Activated naive CD4-positive, alpha-beta T cell treated with anti-CD3 and anti-CD28 coated beads, Interleukin-2, amount 50 U/mL, for 16 hours (primary cell): ENCODE measurements around the gene SLC6A18.

ENCODE experiments used
- DNase-seq: peaks from one replicate; pipeline ENCODE4 v3.0.0-alpha.2; 2020

Gene SLC6A18

DNA sequence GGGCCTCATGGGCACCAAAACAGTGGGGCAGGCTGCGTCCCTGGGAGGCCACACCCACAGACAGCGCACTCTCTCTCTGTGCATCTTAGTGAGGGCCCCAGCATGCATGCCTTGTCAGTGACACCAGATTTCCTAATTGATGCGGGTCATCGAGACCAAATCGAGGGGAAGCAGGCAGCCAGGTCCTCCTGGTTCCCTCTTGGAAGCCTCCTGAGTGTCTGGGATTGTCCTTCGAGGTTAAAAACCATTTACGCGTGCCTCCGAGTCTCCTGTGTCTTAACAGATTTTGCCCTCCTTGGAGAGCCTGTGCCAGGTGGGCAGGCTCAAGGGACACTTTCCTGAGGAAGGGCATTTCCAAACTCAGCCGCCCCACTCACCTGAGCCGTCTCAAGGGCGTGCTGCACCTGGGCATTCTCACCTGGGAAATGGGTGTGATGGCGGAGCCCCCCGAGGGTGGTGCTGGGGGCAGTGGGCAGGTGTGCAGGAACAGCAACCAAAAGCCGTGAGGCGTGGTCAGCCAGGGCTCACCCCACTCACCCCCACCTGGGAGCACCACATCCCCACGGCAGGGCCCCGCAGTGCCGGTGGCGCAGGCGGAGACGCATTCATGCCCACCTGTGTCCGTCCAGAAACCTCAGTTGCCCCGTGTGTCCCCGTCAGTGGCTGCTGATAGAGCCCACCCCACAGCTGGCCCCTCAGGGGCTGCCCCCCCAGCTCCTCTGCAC lies 21.1 kb upstream of the SLC6A18 start:
- no peak for DNase-seq

DNA sequence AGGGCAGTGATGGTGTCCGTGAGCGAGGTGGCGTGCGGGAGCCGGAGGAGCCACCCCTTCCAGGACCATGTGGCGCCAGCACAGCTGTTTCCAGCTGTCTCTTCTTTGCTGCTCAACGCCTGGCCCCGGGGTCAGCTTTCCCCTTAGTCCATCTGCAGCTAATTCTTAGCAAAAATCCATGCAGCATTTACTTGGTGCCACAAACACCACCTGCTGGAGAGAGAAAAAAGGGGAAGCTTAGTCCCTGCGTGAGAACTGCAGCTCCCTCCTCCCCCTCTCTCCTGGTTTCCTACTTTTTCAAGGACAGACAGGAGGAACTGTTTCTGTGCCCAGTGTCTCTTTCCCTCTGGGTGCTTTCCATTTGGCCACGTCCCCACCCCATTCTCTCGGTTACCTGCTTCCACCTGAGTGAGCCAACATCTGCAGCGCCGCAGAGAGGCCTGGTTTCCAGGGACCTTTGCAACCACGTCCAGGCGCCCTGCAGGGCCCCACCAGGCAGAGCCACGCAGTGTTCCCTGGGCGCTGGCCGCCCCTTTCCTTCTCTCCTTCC lies 20.4 kb upstream of the SLC6A18 start:
- DNase-seq, result no peak

DNA sequence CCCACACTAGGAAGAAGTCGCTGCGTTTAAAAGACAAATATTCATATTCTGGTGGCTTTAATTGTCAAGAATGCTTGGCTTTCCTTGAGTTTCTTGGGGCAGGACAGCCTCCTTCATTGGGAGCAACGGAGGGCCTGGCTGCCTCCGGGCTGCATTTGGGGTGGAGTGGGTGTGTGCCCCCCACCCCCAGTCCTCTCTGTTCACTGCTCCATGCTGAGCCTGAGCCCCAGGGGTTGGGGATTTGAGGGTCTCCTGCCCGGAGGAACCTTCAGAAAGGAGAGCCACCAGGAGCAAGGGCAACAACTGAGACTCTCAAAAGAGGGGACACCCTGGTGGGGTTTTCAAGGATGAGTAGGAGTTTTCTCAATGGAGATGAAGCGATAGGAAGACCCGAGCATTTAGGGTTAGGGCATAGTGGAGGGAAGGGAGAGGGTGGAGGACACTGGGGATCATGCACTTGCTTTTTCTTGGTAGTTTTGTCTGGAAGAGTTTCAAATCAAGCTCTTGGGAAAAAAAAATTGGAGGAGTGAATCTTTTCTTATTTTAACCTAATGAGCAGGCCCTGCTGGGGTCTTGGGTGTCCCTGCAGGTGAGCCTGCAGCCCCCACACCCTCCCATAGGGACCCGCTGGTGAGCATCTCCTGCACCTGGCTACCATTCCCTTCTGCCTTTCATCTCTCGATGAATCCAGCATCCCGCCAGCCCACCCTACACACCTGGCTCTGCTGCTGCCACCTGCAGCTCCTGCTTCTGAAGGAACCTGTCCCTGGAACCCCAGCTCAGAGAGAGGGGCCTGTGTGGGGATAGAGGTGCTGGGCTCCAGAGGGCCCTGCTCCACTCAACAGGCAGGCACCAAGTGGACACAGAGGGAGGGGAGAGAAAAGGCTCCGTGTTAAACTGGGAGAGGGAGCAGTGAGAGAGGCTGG lies 19.7 kb upstream of the SLC6A18 start:
- DNase-seq, result no peak

DNA sequence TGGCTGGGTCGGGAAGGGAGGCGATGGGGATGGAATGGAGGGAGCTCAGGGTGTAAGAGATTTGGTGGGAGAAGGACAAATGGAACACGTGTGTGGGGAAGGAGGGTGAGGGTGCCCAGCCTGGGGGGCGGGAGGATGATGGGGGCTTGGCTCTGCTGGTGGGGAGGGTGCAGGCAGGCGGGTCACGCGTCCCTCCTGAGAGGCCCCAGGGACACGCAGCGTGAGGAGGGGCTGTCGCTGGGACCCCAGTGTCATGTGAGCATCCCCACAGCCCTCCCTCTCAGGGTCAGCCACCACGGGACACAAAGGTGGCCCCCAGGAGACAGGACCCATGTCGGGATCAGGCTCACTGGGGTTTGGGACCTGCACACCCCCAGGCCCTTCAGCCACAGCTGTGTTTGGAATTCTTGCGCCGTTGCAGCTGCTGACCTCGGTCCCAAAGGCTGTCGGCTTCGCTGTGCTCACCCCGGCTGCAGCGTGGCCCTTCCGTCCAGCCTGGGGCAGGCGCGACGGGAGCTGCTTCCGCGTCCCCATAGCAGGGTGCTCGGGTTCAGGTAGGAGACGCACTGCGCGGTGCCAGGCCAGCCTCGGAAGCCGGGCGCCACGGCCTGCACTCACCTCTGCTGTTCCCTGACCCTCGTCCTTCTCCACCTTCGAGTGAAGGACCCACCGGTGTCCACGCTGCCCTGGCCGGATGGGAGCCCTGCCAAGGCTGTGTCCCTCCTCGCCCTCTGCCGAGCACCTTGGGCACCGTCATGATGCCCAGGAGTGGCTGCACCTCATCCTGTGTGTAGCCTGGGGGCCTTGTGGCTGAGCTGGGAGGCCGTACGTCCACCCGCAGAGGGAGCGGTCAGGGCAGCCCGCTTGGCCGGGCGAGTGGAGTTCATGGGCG lies 18.4 kb upstream of the SLC6A18 start:
- DNase-seq, result no peak

DNA sequence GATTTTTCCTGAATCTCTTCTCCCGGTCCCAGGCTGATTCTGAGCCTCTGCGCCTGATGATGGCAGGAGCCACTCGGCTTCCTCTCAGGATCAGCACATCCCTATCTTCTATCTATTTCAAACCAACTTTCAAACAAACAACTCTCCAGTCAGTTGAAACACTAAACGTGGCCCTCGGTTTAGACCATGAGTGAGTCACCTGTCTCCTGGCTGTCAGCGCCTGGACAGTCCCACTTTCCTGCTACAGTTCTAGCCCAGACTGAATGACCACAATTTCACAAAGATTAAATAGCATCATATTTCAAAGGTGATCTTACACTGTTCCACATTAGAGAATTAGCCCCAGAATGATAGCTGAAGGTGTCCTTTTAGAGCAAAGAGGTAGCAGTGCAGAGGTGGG lies 17.6 kb upstream of the SLC6A18 start:
- no peak for DNase-seq

DNA sequence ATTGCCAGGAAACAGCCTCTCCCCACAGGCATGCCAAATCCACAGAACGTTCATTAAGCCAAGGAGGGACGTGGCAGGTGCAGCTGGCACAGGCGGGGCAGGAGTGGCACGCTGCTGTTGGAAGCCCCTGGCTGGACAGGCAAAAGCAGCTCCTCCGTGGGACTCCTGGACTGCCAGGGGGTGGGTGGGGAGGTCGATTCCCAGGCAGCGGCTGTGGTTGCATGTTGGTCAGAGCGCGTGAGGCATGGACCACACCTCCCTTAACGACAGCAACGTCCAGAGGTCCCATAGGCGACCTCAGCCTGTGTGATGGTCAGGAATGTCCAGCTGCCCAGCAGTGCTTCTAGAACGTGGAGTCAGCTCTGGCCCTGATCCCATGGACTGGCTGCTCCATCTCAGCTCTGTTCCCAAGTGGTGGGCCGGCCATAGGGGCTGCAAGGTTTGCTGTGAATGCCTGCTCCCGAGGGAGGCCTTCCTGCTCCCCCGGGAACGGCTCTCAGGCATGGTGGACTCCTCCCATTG lies 16.9 kb upstream of the SLC6A18 start:
- no peak for DNase-seq

DNA sequence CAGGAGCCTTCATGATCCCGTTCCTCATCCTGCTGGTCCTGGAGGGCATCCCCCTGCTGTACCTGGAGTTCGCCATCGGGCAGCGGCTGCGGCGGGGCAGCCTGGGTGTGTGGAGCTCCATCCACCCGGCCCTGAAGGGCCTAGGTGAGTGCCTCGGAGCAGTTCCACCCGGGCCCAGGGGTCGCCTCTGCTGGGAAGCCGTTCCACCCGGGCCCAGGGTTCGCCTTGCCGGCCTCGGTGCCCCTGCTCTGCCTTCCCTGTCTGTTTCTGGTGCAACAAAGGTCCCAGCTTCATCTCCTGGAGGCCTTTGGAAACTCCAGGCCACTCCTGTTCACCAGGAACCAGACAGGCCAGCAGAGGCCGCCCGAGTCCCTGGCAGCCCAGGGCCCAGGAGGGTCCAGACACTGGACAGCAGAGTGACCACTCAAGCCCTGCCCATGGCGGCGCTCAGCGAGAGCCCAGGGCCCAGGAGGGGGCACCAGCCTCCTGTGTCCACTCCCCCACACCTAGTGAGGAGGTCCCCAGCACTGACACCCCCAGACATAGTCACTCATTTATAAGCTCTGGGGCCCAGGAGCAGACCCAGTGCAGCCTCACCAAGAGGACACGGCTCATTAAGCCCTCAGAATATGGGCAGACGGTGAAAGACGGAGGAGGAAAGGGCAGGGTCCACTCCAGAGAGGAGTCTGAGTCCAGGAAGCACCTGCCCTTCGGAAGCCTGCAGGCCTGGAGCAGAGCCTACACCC lies 16.3 kb upstream of the SLC6A18 start:
- no peak for DNase-seq

DNA sequence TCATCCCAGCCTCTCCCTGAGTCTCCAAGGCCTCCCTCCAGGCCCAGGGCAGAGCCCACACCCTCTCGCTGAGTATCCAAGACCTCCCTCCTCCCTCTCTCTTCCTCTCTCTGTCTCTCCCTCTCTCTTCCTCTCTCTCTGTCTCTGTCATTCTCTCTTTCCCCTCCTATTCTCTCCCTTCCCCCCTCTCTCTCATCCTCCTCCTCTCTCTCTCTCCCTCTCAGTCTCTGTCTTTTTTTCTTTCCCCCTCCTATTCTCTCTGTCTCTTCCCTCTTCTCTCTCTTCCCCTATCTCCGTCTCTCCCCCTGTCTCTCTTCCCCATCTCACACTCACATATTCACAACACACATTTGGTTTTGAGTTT lies 15.7 kb upstream of the SLC6A18 start:
- DNase-seq, result no peak

DNA sequence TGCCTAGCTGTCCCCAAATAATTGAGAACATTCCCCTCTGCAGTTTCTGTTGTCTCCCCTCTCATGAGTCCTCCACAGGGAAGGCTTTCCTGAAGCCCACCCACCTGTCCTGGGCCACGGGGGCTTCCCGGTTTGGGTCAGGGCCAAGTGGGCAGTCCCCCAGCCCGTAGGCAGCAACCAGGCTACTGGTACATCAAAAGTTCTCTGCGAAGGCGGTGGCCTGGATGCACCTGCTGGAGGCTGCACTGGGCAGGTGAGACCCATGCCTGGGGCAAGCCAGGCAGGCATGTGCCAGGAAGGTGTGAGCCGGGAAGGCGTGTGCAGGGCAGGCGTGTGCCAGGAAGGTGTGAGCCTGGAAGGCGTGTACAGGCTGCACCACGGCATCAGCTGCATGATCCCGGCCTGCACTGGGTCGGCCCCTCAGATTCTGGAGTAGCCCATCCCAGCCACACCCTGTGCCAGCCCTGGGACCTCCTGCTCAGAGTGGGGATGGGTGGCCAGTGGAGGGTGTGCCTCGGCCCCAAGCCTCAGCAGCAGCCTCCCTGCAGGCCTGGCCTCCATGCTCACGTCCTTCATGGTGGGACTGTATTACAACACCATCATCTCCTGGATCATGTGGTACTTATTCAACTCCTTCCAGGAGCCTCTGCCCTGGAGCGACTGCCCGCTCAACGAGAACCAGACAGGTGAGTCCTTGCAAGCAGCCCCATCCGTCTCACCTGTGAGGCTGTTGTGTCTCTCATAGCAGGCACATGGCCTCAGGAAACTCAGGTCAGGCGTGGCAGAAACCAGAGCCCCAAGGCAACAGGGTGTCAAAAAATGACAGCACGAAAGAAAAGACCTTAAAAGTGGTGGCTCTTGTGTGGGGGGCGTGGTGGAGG lies 15.0 kb upstream of the SLC6A18 start:
- no peak for DNase-seq

DNA sequence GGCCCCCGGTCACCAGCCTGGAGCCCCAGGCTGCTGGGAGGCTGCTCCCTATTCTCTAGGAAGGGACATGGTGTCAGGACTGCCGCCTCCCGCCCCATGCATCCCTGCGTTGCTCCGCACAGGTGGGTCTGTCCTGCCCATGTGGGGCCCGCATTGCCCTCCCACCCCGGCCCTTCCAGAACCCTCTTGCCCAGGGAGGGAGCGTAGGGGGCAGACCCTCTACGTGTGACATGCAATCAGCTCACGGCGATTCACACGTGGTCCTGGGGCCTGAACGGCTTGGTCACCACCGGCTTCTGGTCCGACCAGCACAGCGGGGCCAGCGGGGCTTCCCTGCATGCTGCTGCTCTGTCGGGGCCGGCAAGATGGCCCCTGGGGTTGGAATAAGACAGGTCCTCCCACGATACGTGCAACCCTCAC lies 14.3 kb upstream of the SLC6A18 start:
- no peak for DNase-seq

DNA sequence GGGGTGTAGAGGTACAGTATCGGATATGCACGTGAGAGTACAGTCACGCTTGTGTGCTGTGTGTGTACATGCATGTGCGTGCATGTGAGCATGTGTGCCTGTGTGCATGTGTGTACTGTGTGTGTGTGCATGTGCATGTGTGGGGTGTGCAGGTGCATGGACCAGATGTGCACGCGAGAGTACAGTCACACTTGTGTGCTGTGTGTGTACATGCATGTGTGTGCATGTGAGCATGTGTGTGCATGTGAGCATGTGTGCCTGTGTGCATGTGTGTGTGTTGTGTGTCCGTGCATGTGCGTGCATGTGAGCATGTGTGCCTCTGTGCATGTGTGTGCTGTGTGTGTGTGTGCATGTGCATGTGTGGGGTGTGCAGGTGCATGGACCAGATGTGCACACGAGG lies 13.5 kb upstream of the SLC6A18 start:
- peak; percentile 1 for DNase-seq

DNA sequence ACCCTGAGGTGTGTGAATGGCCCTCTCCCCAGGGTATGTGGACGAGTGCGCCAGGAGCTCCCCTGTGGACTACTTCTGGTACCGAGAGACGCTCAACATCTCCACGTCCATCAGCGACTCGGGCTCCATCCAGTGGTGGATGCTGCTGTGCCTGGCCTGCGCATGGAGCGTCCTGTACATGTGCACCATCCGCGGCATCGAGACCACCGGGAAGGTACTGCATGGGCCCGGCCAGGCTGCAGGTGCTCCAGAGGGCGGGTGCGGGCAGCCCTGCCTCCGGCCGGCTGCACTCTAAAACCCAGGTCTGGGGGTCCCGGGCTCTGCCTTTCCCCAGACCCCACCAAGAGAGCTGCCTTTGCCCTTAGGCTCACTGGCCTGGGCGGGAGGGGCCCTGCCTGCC lies 12.9 kb upstream of the SLC6A18 start:
- no peak for DNase-seq

DNA sequence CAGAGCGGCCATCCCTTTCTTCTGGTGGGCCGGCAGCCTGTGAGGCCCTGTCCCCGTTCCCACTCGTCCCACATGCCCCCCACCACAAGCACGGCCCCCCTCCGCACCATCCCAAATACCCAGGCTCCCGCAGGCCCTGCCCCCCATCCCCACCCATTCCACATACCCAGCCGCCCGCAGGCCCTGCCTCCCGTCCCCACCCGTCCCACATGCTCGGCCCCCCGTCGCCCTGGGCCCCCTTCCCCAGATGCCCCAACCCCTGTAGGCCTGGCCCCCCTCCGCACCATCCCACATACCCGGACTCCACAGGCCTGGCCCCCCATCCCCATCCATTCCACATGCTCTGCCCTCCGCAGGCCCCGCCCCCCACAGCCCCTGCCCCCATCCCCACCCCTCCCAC lies 12.3 kb upstream of the SLC6A18 start:
- DNase-seq, result no peak

DNA sequence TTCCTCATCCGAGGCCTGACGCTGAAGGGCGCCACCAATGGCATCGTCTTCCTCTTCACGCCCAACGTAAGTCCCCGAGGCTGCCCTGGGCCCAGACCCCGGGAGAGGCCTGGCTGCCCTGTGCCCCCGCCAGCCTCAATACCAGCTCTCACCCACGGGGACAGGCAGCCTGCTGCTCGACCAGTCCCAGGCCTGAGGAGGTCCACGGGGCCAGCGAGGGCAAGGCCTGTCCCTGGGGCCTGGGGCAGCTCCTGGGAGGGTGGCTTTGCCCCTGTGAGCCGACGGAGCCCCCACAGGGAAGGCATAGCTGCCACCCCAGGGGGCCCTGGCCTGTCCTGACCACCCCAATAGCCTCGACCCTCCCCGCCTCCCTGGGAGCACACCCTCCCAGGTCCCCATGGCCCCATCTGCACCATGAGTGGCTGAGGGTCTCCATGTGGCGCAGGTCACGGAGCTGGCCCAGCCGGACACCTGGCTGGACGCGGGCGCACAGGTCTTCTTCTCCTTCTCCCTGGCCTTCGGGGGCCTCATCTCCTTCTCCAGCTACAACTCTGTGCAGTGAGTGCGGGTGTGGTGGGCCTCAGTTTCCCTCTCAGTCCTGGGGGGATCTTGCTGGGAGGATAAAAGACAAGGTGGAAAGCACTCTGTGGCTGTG lies 11.5 kb upstream of the SLC6A18 start:
- no peak for DNase-seq

DNA sequence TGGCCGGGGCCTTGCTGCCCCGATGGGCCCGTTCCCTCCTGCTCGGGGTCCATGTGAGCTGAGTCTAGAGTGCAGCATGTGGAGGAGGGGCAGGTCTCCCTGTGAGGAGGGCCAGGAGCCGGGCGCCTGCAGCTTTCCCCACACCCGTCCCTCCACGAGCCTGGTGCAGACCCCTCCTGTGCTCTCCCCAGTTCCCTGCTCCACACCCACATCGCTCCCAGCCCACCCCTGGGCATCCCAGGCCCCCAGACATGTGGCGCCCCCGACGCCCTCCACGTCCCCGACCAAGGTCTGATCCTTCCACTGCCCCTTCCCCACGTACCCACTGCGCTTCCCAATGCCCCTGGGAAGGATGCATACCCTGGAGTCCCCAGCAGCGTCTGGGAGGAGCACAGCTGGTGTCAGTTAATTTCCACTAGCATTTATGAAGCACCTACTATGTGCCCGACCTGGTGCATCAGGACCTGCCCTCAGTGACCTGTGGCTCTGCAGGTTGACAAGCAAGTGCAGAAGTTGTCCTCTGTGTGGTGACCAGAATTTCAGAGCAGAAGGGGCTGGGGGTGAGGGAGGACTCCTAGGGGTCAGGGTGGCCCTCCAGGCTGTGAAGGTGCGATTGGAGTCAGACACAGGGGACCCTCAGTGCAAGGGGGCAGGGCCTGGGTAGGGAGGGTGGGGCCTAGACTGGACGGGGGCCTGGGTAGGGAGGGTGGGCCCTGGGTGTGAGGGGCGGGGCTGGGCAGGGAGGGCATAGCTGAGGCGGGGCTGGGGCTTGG lies 10.8 kb upstream of the SLC6A18 start:
- no peak for DNase-seq

DNA sequence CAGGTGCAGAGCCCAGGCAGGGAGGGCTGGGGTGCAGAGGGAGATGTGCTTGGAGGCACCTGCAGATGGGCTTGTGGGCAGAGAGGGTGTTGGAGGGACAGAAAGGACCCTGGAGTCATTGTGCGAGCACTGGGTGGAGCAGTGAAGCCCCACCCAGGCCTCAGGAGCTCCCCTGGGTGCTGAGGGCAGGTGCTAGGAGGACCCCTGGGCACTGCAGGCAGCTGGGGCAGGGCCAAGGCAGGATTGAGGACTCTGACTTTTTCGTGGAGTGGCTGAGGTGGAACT lies 10.3 kb upstream of the SLC6A18 start:
- DNase-seq, result no peak

DNA sequence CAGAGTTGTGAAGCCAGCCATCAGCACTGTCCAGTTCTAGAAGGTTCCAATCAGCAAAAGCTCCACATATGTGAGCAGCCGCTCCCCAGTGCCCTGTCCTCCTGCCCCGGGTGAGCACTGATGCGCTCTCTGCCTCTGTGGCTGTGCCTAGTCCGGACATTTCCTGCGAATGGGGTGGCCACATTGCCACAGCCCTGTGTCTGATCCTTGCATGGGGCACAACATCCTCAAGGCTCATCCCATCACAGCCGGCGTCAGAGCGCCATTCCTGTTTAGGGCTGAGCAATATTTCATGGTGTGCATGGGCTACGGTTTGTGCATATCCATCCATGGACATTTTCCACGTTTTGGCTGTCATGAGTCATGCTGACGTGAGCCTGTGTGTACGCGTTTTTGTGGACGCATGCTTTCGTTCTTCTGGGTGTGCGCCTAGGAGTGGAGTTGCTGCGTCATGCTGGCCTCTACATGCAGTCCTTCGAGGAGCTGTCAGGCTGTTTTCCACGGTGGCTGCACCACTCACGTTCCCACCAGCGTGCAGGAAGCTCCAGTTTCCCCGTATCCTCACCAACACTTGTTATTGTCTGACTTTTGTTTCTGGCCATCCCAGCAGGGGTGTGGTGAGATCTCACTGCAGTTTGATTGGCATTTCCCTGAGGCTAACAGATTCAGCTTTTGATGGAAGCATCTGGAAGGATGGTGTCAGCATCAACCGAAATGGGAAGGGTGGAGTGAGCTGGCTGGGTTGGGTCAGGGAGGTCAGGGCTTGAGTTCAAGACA lies 9.7 kb upstream of the SLC6A18 start:
- DNase-seq, result no peak

DNA sequence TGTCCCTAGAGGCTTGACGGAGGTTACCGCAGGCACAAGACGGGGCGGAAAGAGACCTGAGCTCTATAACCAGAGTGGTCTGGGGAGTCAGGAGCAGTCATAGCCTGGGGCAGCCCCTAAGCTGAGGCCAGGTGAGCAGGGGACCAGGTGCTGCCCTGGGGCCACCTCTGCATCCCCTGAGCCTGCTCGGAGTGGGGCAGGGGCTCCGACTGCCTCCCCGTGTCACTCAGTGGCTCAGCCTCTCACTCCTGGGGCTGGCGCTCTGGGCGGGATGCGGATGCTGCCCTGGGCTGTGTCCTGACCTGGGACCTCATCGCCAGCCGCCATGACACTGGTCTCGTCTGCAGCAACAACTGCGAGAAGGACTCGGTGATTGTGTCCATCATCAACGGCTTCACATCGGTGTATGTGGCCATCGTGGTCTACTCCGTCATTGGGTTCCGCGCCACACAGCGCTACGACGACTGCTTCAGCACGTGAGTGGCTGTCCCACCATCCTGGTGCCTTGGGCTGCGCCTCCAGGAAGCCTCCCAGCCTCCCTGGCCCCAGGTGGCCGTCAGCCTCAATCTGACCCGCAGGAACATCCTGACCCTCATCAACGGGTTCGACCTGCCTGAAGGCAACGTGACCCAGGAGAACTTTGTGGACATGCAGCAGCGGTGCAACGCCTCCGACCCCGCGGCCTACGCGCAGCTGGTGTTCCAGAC lies 8.8 kb upstream of the SLC6A18 start:
- DNase-seq, result no peak
